H1 (cell line): ENCODE data around the gene XIRP1.

Experiments used
- CTCF ChIP-seq, 3 experiments: IDR thresholded peaks; 1 replicate in 2 of 3; 2 replicates in 1 of 3; pipeline versions ENCODE4 v1.5.1 to v1.6.1; 2011; ENCODE audit warnings: low read length in 3 of 3, mild to moderate bottlenecking in 3 of 3, inconsistent platforms in 2 of 3, low read depth in 1 of 3, moderate library complexity in 1 of 3; ENCODE audit not compliant: insufficient read depth in 1 of 3; ENCODE audit errors: control extremely low read depth in 1 of 3
- EP300 ChIP-seq, 2 experiments: IDR thresholded peaks; 1 replicate in 1 of 2; 2 replicates in 1 of 2; pipeline ENCODE4 v1.6.1; 2011 to 2012; ENCODE audit warnings: low read depth in 2 of 2, low read length in 2 of 2, mild to moderate bottlenecking in 2 of 2, borderline replicate concordance in 1 of 2, inconsistent platforms in 1 of 2, moderate library complexity in 1 of 2
- EZH2 ChIP-seq: fragments of 200-600 bp; sonication (generic); IDR thresholded peaks from 2 replicates; pipeline ENCODE4 v1.7.1; 2012; ENCODE audit warnings: low read depth, mild to moderate bottlenecking, moderate library complexity, low read length, inconsistent platforms; ENCODE audit not compliant: severe bottlenecking
- FOSL1 ChIP-seq: IDR thresholded peaks from 2 replicates; pipeline ENCODE4 v1.6.1; 2011; ENCODE audit warnings: mild to moderate bottlenecking, low read depth, low read length, moderate library complexity; ENCODE audit not compliant: insufficient read depth
- HDAC2 ChIP-seq, 2 experiments: fragments of 300-600 bp in 1 of 2; sonication (generic) in 1 of 2; IDR thresholded peaks; 2 replicates each; pipeline ENCODE4 v1.6.1; 2011 to 2012; ENCODE audit warnings: low read depth in 2 of 2, low read length in 2 of 2, mild to moderate bottlenecking in 2 of 2, moderate library complexity in 2 of 2, borderline replicate concordance in 1 of 2, inconsistent platforms in 1 of 2
- JUND ChIP-seq: IDR thresholded peaks from 2 replicates; pipeline ENCODE4 v1.6.1; 2011; ENCODE audit warnings: mild to moderate bottlenecking, improper control_type of control experiment, low read length
- MAFK ChIP-seq: IDR thresholded peaks from 2 replicates; pipeline ENCODE4 v1.6.1; 2012; ENCODE audit warnings: low read depth, mild to moderate bottlenecking, improper control_type of control experiment, low read length
- POLR2A ChIP-seq, 2 experiments: IDR thresholded peaks; 1 replicate in 1 of 2; 2 replicates in 1 of 2; pipeline ENCODE4 v1.6.1; 2011; ENCODE audit warnings: low read depth in 2 of 2, low read length in 2 of 2, mild to moderate bottlenecking in 2 of 2; ENCODE audit errors: control extremely low read depth in 1 of 2
- TCF12 ChIP-seq: IDR thresholded peaks from 2 replicates; pipeline ENCODE4 v1.6.1; 2011; ENCODE audit warnings: low read depth, mild to moderate bottlenecking, low read length
- USF2 ChIP-seq: IDR thresholded peaks from 2 replicates; pipeline ENCODE4 v1.6.1; 2011; ENCODE audit warnings: low read length, improper control_type of control experiment

- TF ChIP-seq JUND, result no peak
- no peak for TF ChIP-seq EZH2
- no peak for TF ChIP-seq TCF12
- no peak for TF ChIP-seq CTCF (IDR thresholded peaks at IDR 0.05; ENCODE audit: control extremely low read depth in 1 of 3, insufficient read depth in 1 of 3, low read depth in 1 of 3, low read length in 3 of 3)
- TF ChIP-seq FOSL1, result no peak
- TF ChIP-seq EP300 (IDR thresholded peaks at IDR 0.05; ENCODE audit: borderline replicate concordance in 1 of 2, low read depth in 2 of 2, low read length in 2 of 2), result no peak
- TF ChIP-seq MAFK, result no peak
- no peak for TF ChIP-seq USF2
- no peak for TF ChIP-seq POLR2A (IDR thresholded peaks at IDR 0.05; ENCODE audit: control extremely low read depth in 1 of 2, low read depth in 2 of 2, low read length in 2 of 2)
- TF ChIP-seq HDAC2 (IDR thresholded peaks at IDR 0.05; ENCODE audit: borderline replicate concordance in 1 of 2, low read depth in 2 of 2, low read length in 2 of 2), result no peak
Observed at GRCh38 chr3:39138804-39139415, 53.5 kb downstream of the XIRP1 start.
